NCI-H748 treated with DMSO at 0.1 percent for 48 hours (cell line): ENCODE measurements around the gene MYO5B.

Experiments
- DNase-seq: peaks from one replicate; lab custom pipeline; 2025; lab: John Stamatoyannopoulos, UW

MYO5B gene

DNA sequence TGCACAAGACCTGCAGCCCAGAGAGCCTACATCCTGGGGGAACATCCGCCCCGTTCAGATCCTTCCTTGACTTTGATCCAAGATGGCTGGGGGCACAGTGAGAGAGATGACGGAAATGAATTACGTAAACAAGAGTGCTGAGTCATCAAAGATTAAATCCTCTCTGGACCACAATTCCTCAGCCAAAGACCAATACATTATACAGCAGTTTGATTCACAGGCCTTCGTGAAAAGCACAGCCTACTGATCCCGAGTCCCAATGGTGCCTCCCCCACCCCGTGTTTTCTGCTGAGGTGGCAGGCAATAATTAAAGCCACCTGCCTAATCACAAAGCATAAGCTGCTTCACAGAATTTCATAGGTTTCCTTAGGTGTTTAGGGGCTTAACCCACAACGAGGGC is 43.0 kb downstream of the MYO5B start:
- no peak for DNase-seq

DNA sequence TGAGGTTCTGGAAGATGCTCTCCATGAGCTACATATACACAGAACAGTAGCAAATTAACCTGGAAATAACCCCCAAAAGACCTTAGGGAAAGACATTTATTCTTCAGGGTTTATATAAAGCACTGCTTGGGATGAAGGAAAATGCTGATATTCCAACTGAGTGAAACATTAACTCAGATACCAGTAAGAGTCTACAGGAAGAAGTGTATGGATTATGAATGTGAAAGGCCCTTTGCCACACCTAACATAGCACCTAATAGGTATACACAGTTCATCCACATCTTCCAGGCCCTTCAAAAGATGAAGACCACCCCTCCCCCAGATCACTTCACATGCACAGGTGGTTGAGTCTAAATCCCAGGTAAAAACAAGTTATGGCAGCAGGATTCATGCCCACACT is 50.4 kb downstream of the MYO5B start:
- DNase-seq = no peak

DNA sequence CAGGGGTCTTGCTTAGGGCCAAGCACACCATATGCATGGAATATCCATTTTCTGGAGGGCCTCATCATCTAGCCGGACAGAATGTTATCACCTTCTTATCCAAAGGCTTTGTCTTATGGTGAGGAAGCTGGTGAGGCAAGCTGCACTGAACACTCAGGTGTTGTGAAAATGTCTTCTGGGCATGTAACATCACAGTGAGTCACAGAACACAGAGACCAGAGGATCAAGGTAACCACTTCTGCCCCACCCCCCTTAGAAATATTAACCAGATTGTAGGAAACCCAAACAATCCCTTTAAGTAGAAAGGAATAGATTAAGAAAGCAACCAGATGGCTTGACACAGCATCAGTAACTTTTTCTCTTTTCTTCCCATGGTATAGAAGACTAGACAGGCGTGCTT is 51.1 kb downstream of the MYO5B start:
- DNase-seq = no peak

DNA sequence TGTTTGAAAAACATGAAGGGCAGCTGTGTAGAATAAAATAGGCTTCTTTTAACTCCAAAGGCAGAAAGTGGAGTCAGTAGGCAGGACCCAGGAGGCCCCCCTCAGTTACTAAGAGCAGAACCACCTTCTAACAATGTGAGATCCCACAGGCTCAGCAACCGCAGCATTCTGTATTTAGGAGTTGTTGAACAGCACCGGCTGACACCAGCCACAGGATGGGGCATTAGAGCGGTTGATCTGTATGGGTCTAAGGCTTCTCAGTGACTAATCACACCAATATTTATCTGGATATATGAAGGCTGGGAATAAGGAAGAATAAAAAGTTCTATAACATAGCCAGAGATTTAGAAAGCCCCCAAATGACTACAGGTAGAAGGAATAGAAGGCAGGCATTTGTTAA is 51.7 kb downstream of the MYO5B start:
- no peak for DNase-seq

DNA sequence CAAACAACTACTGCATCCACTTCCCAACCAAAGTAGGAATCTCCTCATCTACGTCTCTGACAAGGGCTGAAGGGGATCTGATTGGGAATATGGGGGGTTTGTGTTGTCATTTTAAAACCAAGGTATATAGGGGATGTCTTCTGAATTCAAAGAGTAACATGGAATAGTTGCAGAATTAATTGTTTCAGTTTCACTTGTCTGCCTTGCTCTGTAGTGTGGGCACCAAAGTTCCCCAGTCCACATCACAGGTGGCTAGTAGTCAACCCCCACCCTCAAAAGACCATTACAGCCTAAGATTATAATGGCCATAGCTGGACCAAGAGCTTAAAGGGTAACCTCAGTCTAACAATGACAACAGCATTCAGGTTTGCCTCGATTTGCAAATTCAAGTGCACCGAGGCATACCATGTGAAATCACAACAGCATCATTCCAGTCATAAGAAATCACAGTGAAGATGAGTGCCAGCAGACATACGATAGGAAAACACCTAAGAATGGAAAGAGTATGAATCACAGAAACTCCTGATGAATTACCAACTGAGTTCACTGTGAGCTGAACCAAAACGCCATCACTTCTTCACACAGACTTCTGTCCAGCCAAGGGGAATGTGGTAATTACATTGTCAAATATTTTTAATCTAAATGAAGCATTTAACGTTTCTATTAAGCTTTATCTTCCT is 52.4 kb downstream of the MYO5B start:
- DNase-seq = no peak

DNA sequence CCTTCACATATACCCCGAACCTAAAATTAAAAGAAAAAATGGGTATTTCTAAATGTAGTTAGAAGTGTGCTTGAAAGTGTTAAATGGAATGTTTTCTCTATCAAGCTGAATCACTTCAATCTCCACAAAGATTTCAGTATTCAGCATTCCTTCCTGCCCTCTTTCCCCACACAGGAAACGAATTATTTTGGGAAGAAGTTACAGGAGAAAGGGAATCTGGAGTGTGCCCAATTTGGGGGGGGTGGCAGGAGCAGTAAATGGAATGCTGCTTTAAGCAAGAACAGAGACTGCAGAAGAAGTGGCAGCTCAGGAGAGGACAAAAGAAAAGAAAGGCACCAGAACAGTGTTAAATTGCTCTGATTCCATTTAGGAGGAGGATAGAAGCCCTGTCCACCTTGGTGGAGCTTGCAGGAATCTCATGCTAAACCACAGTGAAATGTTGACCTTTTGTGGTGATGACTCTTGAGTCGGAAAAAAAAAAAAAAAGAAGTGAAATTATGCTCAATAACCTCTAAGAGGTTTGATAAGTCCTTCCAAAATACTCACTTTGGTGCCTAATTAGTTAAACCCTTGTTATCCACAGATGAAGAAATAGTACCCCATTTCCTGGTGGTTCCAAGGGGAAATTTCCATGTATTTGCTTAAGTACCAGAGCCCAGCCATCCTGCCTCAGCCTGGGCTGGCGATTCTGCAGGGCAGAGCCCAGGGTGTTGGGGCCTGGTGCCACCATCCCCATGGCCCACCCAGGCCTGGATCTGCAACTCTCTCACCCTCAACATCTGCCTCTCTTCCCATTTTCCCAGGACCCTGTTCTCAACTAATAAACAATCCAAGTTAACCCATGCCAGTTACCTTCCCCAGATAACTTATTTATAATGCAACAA is 56.5 kb downstream of the MYO5B start:
- DNase-seq = no peak

DNA sequence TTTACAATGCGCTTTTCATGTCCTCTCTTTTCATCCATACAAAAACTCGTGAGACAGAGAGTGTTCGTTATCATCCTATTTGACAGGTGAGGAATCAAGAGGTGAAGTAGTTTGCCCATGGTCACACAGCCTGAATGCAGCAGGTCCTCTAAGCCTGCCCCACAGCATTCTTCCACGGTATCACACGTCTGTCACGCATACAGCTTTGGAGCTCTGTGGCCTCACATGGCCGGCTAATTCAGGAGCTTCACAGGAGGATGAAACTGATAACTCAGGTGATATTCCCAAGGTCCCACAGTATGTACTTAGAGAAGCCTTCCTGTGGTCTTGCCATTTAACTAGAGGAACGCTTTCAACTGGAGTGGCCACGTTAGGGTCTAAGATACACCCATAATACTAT is 59.0 kb downstream of the MYO5B start:
- DNase-seq = no peak

DNA sequence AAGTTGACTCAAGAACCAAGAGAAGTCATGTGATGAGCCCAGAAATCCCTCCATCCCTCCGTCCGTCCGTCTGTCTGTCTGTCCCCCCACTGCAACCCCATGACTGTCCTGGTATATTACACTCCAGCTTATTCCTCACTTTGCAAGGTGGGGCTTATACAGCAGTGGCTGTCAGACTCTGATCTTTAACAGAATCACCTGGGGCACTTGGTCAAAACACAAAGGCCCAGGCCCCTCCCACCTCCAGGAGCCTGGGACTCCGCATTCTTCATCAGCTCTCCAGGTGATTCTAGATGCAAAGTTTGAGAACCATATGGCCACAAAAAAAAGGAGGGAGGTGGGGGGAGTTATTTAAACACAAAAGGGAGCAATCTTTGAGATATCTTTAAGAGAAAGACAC is 61.4 kb downstream of the MYO5B start:
- no peak for DNase-seq

DNA sequence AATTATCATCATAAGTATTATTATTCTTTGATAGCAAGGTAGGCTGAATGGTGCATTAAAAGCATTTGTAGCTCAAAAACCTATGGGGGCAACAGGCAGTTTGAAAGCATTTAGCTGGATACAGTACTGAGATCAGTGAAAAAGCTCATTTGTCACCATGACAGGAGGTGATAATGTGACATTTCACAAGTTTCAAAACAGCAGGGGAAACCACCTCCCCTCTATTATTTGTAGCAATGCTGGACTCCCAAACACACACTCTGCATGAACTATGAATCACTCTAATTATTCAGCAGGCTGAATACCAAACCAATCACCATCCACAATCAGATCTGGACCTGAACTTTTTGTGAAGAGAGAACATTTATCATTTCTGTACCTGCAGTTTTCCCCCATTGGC is 63.4 kb downstream of the MYO5B start:
- DNase-seq = no peak

DNA sequence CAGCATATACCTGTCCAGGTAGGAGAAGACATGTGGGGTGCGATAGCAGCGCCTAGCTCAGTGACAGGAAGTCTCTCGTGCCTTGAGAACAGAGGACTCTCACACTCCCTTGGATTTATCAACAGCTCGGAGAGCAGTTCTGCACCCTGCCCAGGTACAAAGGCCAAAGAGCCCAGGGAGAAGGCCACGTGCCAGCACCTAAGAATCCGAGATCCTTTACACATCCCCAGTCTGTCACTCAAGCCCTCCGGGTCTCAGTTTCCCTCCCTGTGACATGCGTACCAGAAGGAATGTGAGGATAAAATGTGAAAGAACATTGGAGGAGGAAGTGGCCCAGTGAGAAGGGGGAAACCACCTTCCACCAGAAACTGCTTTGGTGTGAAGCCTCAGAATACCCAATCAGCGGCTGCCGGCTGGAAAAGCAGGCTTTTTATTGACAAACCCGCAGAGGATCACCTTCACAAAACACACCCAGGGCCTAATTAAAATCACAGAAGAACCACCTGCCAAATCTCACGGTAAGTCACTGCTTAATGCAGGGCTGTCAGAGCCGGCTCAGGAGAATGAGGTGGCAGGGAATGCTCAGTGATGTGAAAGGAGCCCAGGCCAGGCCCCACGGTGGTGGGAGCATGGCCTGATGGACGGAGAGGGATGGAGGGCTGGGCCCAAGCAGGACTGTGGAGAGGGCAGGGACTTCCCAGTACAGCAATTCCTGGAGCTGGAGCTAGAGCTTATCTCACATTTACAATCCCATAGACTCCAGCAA is 66.3 kb downstream of the MYO5B start:
- DNase-seq = peak; percentile 75

DNA sequence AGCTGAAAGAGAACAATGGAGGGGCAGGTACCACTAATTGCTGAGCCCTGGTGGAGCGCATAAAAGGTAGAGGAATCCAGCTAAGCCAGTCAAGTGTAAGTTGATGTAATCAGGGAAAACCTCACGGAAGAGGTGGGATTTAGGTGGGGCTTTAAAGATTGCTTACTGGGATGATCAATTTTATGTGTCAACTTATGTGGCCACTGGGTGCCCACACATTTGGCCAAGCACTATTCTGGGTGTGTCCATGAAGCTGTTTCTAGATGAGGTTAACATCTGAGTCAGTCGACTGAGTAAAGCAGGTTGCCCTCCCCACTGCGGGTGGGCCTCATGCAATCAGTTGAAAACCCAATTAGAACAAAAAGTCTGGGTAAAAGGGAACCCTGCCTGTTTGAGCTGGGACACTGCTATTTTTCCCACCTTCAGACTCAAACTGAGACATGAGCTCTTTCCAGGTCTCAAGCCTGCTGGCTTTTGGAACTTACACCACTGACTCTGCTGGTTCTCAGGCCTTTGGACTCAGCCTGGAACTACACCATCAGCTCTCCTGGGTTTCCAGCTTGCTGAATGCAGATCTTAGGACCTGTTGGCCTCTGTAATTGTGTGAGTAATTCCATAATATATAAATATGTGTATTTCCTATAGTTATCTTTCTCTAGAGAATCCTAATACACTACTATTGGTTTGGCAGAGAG is 67.3 kb downstream of the MYO5B start:
- no peak for DNase-seq

DNA sequence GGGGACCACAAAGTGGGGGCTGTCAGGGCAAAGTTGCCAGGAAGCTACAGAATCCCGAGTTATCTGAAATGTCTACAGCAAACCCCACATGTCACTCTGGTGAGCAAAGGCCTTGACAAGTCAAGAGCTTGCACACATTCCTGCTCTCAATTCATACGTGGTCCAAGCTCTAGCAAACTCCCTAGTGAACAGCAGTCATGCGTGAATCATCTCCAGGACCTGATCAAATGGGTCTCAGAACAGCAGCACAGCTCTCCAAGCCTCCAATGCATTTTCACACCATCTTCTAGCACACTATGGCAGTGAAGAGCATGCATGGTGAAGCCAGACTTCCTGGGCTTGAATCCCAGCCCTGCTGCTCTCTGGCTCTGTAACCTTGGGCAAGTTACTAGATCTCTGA is 68.5 kb downstream of the MYO5B start:
- DNase-seq = no peak

DNA sequence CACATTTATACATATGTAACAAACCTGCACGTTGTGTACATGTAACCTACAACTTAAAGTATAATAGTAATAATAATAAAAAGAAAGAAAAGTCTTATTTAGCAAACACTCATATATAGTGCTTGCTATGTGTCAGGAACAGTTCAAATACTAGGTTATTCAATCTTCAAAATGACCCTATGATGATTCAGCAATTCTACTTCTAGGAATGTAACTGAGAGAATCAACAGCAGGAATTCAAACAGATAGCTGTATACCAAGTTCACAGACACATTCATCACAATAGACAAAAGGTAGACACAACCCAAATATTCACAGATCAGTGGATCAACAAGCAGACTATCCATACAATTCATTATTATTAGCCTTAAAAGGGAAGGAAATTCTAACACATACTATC is 69.5 kb downstream of the MYO5B start:
- no peak for DNase-seq

DNA sequence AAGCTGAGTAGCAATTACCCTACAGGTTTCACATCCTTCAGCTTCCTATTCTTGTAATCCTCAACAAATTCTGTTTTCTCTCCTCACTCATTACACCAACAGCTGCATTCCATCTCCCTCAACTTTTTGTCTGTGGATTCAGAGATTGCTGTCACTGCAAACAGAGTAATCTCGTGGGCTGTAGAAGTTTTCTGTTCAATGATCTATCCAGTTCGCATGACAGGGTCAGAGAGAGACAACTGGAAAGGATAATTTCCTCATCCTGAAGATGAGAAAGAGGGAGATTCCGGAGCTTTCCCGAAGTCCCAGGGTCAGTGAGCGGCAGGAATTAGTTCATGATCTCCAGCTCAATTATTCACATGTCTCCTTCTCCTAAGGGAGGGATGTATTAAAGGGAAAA is 75.7 kb downstream of the MYO5B start:
- no peak for DNase-seq

DNA sequence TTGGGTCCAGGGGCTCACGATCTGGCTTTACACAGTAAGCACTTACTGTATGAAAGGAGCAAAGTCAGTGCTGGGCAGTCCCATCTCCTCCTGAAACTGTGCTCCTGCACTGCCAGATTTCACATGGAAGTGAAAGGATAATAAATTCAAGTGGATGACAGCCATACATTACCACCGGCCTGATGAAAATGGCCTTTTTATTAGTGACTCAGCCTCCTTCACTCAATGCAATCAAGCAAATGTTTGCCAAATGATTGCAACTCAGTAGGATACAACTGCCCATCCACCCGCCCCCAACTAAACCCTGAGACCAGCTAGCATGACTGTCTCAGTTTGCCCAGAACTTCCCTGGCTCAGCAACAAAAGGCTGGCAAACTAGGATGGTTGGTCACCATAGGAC is 77.1 kb downstream of the MYO5B start:
- DNase-seq = peak; percentile 81

DNA sequence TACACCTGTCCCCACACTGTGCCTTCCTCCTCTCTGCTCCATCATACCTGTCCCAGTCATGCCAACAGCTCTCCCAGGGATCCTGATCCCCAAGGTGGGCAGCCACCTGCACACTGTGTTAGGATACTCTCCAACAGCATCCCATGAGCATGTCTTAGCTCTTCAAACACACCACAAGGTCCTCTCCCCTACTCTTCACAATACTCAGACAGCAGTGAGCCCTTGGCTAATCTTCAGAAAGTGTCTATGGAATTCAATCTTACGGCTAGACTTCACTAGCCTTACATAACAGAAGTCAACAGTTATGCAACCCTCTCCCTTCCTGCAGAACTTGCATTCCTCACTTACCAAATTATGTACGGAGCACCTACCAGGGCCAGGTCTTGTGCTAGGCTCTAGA is 79.9 kb downstream of the MYO5B start:
- DNase-seq = no peak

DNA sequence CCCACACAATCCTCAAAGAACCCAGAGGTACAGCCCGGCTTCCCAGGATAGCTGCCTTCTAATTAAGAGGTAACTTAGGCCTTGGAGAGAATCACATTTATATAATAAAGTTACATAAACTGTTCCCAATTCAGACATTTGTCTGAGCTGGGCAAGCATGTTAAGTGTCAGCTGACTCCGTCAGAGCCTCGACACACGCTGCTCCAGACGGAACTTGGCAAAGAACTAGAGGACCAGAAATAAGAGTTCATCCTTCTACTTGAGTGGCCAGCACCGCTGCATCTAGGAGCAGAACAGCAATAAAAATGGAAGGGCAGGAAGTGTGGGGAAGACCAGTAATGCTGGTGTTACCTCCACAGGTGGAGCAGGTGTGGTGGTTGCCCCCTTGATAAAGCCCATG is 80.5 kb downstream of the MYO5B start:
- DNase-seq = no peak

DNA sequence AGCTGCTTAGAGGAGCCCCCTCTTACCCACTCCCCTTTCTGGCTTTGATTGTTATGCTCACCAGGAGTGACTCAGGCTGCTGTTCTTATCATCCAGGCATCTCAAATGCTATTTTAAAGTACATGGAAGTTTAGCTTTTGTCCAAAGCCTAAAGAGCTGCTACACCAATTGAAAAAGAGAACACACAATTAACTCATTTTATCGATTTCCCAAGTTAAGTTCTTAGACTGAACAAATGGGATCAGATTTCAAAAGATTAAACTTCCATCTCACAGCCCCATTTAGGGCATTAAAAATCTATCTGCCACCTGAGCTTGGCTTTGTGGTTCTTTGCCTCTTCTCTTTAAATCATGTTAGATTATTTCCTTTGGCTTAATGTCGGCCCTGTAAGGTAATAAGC is 81.2 kb downstream of the MYO5B start:
- no peak for DNase-seq

DNA sequence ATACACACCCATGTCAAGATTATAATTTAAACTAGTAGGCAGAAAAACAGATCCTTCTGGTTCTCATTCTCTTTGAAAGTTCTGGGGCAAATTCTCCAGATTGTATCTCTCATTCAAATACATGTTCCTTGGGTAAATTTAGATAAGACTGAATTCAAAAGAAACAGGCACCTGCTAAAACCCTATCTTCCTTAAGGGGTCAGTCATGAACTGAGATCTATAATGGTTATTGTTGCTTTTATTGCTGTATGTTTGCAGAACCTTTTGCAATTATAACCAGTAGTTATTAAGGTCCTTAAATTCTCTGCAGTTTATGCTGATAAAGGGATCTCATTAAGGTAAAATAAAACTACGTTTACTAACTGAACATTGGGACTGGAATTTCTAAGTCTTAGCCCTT is 83.5 kb downstream of the MYO5B start:
- DNase-seq = no peak

DNA sequence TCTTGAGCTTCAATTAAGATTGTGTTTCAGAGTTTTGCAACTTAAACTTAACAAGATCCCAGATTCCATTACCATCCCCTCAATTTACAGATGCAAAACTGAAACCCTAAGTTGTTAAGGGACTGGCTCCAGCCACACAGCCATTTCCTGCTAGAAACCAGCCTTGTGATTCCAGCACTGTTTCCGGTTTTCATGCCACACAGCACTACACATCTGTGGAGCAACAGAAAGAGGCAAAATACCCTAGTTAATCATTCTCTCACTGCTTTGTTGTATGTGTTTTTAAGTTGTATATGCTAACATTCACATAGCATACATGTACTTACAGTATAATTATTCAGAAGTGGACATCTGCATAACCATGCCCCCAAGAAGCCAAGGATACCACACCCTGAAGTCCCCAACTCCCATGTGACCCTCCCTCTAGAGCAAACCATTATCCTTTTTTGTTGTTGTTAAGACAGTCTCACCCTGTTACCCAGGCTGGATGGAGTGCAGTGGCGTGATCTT is 87.4 kb downstream of the MYO5B start:
- no peak for DNase-seq

DNA sequence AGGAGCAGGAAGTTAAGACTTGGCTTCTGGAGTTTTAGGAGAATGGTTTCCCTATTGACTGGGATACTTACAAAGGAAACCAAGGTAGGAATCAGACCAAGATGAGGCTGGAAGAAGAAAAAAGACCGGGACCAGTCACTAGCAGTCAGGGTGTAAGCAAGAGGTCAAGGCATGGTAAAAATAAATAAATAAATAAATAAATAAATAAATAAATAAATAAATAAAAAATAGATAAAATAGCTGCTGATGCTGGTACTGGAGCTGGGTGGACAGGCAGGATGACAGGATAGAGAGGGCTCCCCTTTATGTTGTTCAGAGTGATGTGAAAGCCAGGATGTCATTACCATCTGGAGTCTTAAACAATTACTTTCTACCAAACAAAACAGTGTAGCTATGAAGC is 89.9 kb downstream of the MYO5B start:
- DNase-seq = no peak

DNA sequence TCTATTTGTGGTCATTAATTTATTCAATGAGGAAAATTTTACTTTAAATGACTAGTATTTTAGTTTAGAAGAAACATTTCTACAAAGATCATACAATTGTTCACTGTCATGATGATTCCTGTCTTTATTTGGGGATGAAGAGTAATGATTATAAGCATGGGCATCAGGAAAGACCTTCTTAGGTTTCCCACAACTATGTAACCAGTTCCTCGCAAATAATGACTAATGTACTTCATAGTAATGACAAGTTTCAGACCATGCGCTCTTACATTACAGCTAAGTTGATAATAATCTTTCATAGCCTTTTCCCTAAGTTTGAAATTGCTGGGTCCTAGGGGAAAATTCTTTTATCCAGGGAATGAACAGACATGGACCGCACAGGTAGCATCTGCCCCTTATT is 90.5 kb downstream of the MYO5B start:
- DNase-seq = no peak
